Naive B cell (primary cell): ENCODE measurements around the gene C16orf87. TPM values are rescaled to one million over a fixed set of nuclear protein-coding genes. Genes with fewer than 3 reads are reported as not detected.
"Not testable (repeated sequence)": the region's sequence is repeated elsewhere in the genome, so short reads cannot be mapped to it uniquely, and the experiment has no call there.

Experiments
- ATAC-seq, 2 donors: fragments of 150-1000 bp; cut with Tn5 transposase; 2 replicates each; pipeline ENCODE4 v1.10.0; 2021; ENCODE audit warnings: low read depth in 2 of 2, mild to moderate bottlenecking in 2 of 2, moderate library complexity in 2 of 2
- DNase-seq: peaks from one replicate; pipeline ENCODE4 v3.0.0; 2022
- H3K27ac Mint-ChIP-seq, 6 donors: one replicate each; pipeline ENCODE4 v1.8.0; 2020 to 2022; ENCODE audit warnings: mild to moderate bottlenecking in 6 of 6, mixed read lengths in 6 of 6, moderate library complexity in 5 of 6, inconsistent platforms in 2 of 6
- H3K27me3 Mint-ChIP-seq, 3 donors: one replicate each; pipeline ENCODE4 v1.8.0; 2021 to 2022; ENCODE audit warnings: mixed read lengths in 3 of 3, mild to moderate bottlenecking in 1 of 3
- H3K36me3 Mint-ChIP-seq, 2 donors: one replicate each; pipeline ENCODE4 v1.8.0; 2020 to 2022; ENCODE audit warnings: mixed read lengths in 2 of 2, inconsistent platforms in 1 of 2, mild to moderate bottlenecking in 1 of 2
- H3K4me1 Mint-ChIP-seq, 3 donors: one replicate each; pipeline ENCODE4 v1.8.0; 2020 to 2022; ENCODE audit warnings: mixed read lengths in 3 of 3, inconsistent platforms in 1 of 3, mild to moderate bottlenecking in 1 of 3, moderate library complexity in 1 of 3
- H3K4me3 Mint-ChIP-seq, 8 donors: one replicate each; pipeline ENCODE4 v1.8.0; 2020 to 2022; ENCODE audit warnings: mild to moderate bottlenecking in 8 of 8, mixed read lengths in 8 of 8, moderate library complexity in 8 of 8, inconsistent platforms in 2 of 8
- H3K9me3 Mint-ChIP-seq, 7 donors: one replicate each; pipeline ENCODE4 v1.8.0; 2020 to 2022; ENCODE audit warnings: mixed read lengths in 7 of 7, mild to moderate bottlenecking in 5 of 7, inconsistent platforms in 2 of 7, moderate library complexity in 1 of 7
- polyA plus RNA-seq, 6 donors: library from polyadenylated mRNA; unstranded; fragments of 300-500 nt; fragmentation: Illumina TruSeq; gene quantifications; one replicate each; pipeline ENCODE4 v1.2.3, GENCODE V29; 2021; ENCODE audit warnings: low read depth in 6 of 6

Gene C16orf87
- polyA plus RNA-seq: 10 to 100 TPM in 5 of 6 donors, 1 to 10 TPM in 1; 9.2 to 13.9 (median 11.9) TPM

GRCh38 chr16:46830902-46831647, at the start of gene C16orf87:
TSS of gene C16orf87 (minus strand) at chr16:46831180. CDS start at chr16:46831149, 31 bp downstream.
- Mint-ChIP-seq H3K4me3 (peak within 1 kb of the TSS; percentile 92 to 98 (median 96)), H3K27me3 (no peaks in the 10 kb centered on the region), H3K36me3 (peaks cover 0 to 4% of the 10 kb centered on the region in 2 donors), H3K4me1 (peaks cover 38 to 73% (median 54%) of the 10 kb centered on the region in 3 donors), H3K27ac (peak within 1 kb of the TSS; percentile 93 to 98 (median 95)), H3K9me3 (no peaks in the 10 kb centered on the region)
- ATAC-seq: peak; percentile 89
- peak; percentile 92 for DNase-seq

- Mint-ChIP-seq H3K36me3 (no peaks in the 10 kb centered on the region), H3K27me3 (peaks cover 0 to 6% (median 0%) of the 10 kb centered on the region in 3 donors), H3K27ac (no peak overlapping the region), H3K4me3 (no peak overlapping the region), H3K9me3 (no peaks in the 10 kb centered on the region), H3K4me1 (no peaks in the 10 kb centered on the region)
- ATAC-seq: no peak
- no peak for DNase-seq
Measured at GRCh38 chr16:46875243-46875642, 44.3 kb upstream of the C16orf87 start.

GRCh38 chr16:46873201-46873600, 42.2 kb upstream of the C16orf87 start:
- no peaks in the 10 kb centered on the region for H3K4me1 Mint-ChIP-seq

GRCh38 chr16:46871597-46871996, 40.6 kb upstream of the C16orf87 start:
- no peaks in the 10 kb centered on the region for H3K36me3 Mint-ChIP-seq
- peaks cover 0 to 11% (median 7%) of the 10 kb centered on the region in 3 donors for H3K27me3 Mint-ChIP-seq
- H3K9me3 Mint-ChIP-seq: peaks cover 0 to 3% (median 0%) of the 10 kb centered on the region in 7 donors
- H3K4me1 Mint-ChIP-seq: no peaks in the 10 kb centered on the region
- DNase-seq: no peak
- H3K27ac Mint-ChIP-seq: no peak overlapping the region
- ATAC-seq: no peak
- no peak overlapping the region for H3K4me3 Mint-ChIP-seq

More at GRCh38 chr16:46873201-46873600, 42.2 kb upstream of the C16orf87 start:
- H3K36me3 Mint-ChIP-seq: no peaks in the 10 kb centered on the region
- no peak for DNase-seq
- H3K9me3 Mint-ChIP-seq: no peaks in the 10 kb centered on the region
- H3K27me3 Mint-ChIP-seq: peaks cover 0 to 7% (median 6%) of the 10 kb centered on the region in 3 donors
- no peak for ATAC-seq
- H3K4me3 Mint-ChIP-seq: no peak overlapping the region
- H3K27ac Mint-ChIP-seq: no peak overlapping the region

GRCh38 chr16:46868891-46869290, 37.9 kb upstream of the C16orf87 start:
- H3K4me1 Mint-ChIP-seq, H3K4me3 Mint-ChIP-seq, ATAC-seq, H3K27ac Mint-ChIP-seq, H3K36me3 Mint-ChIP-seq, DNase-seq, H3K9me3 Mint-ChIP-seq: not testable (repeated sequence)
- peaks cover 0 to 11% (median 7%) of the 10 kb centered on the region in 3 donors for H3K27me3 Mint-ChIP-seq

- peaks cover 0 to 11% (median 7%) of the 10 kb centered on the region in 3 donors for H3K27me3 Mint-ChIP-seq
- H3K36me3 Mint-ChIP-seq, DNase-seq, H3K27ac Mint-ChIP-seq, H3K9me3 Mint-ChIP-seq, ATAC-seq, H3K4me1 Mint-ChIP-seq, H3K4me3 Mint-ChIP-seq: not testable (repeated sequence)
Measured at GRCh38 chr16:46867486-46867885, 36.5 kb upstream of the C16orf87 start.

- Mint-ChIP-seq H3K4me1 (peaks cover 0 to 9% (median 6%) of the 10 kb centered on the region in 3 donors), H3K27ac (no peak overlapping the region), H3K27me3 (peaks cover 0 to 11% (median 7%) of the 10 kb centered on the region in 3 donors), H3K9me3 (peaks cover 0 to 3% (median 0%) of the 10 kb centered on the region in 7 donors), H3K36me3 (no peaks in the 10 kb centered on the region), H3K4me3 (no peak overlapping the region)
- ATAC-seq (no peak), DNase-seq (no peak)
Measured at GRCh38 chr16:46866286-46866685, 35.3 kb upstream of the C16orf87 start.

- DNase-seq (no peak), ATAC-seq (no peak)
- peaks cover 0 to 9% (median 6%) of the 10 kb centered on the region in 3 donors for H3K4me1 Mint-ChIP-seq
- peak overlapping the region in 3 of 6 donors; percentile 60 to 89 (median 82) for H3K27ac Mint-ChIP-seq
- peaks cover 0 to 3% (median 0%) of the 10 kb centered on the region in 7 donors for H3K9me3 Mint-ChIP-seq
- H3K4me3 Mint-ChIP-seq: no peak overlapping the region
- no peaks in the 10 kb centered on the region for H3K36me3 Mint-ChIP-seq
- H3K27me3 Mint-ChIP-seq: peaks cover 0 to 3% (median 0%) of the 10 kb centered on the region in 3 donors
Measured at GRCh38 chr16:46862555-46863447, 31.8 kb upstream of the C16orf87 start.

- Mint-ChIP-seq H3K36me3 (no peaks in the 10 kb centered on the region), H3K27ac (no peak overlapping the region), H3K4me1 (peaks cover 0 to 8% (median 6%) of the 10 kb centered on the region in 3 donors), H3K27me3 (no peaks in the 10 kb centered on the region), H3K9me3 (peaks cover 0 to 2% (median 0%) of the 10 kb centered on the region in 7 donors), H3K4me3 (no peak overlapping the region)
- DNase-seq (no peak), ATAC-seq (no peak)
Measured at GRCh38 chr16:46859719-46860152, 28.8 kb upstream of the C16orf87 start.

GRCh38 chr16:46858151-46858550, 27.2 kb upstream of the C16orf87 start:
- no peak for DNase-seq
- Mint-ChIP-seq H3K36me3 (no peaks in the 10 kb centered on the region), H3K27ac (peak overlapping the region in 1 of 6 donors; percentile 31), H3K4me3 (no peak overlapping the region), H3K4me1 (peaks cover 0 to 6% (median 3%) of the 10 kb centered on the region in 3 donors), H3K27me3 (no peaks in the 10 kb centered on the region), H3K9me3 (peaks cover 0 to 2% (median 0%) of the 10 kb centered on the region in 7 donors)
- no peak for ATAC-seq

GRCh38 chr16:46857368-46857945, 26.5 kb upstream of the C16orf87 start:
- H3K36me3 Mint-ChIP-seq: no peaks in the 10 kb centered on the region
- peaks cover 0 to 6% (median 3%) of the 10 kb centered on the region in 3 donors for H3K4me1 Mint-ChIP-seq
- H3K27me3 Mint-ChIP-seq: no peaks in the 10 kb centered on the region
- ATAC-seq (peak in 1 of 2 donors; percentile 40), DNase-seq (no peak)
- no peak overlapping the region for H3K4me3 Mint-ChIP-seq
- no peak overlapping the region for H3K27ac Mint-ChIP-seq
- H3K9me3 Mint-ChIP-seq: no peaks in the 10 kb centered on the region

- DNase-seq (no peak), ATAC-seq (no peak)
- H3K36me3 Mint-ChIP-seq: no peaks in the 10 kb centered on the region
- H3K4me1 Mint-ChIP-seq: peaks cover 0 to 11% (median 3%) of the 10 kb centered on the region in 3 donors
- no peak overlapping the region for H3K4me3 Mint-ChIP-seq
- H3K27ac Mint-ChIP-seq: no peak overlapping the region
- H3K27me3 Mint-ChIP-seq: peaks cover 0 to 4% (median 0%) of the 10 kb centered on the region in 3 donors
- no peaks in the 10 kb centered on the region for H3K9me3 Mint-ChIP-seq
Measured at GRCh38 chr16:46855389-46855788, 24.4 kb upstream of the C16orf87 start.

GRCh38 chr16:46854846-46855245, 23.9 kb upstream of the C16orf87 start:
- H3K4me3 Mint-ChIP-seq: no peak overlapping the region
- no peaks in the 10 kb centered on the region for H3K36me3 Mint-ChIP-seq
- DNase-seq (no peak), ATAC-seq (no peak)
- H3K9me3 Mint-ChIP-seq: no peaks in the 10 kb centered on the region
- H3K27ac Mint-ChIP-seq: no peak overlapping the region
- H3K4me1 Mint-ChIP-seq: peaks cover 0 to 11% (median 3%) of the 10 kb centered on the region in 3 donors
- peaks cover 0 to 4% (median 0%) of the 10 kb centered on the region in 3 donors for H3K27me3 Mint-ChIP-seq
